IMR-90 (cell line): ENCODE measurements around the gene NUP88. TPM values are rescaled to one million over a fixed set of nuclear protein-coding genes. Genes with fewer than 3 reads are reported as not detected.

Source experiments
- ATAC-seq: fragments of 200-7000 bp; cut with Tn5 transposase; 2 replicates; pipeline ENCODE4 v1.9.1; 2020; ENCODE audit warnings: low read depth, mild to moderate bottlenecking, moderate library complexity
- BruUV-seq: library from RNA; stranded (reverse); fragments of 400-500 nt; replicated peaks from 2 replicates; lab custom pipeline; 2021; lab: Mats Ljungman, UMichigan
- CTCF ChIA-PET: fragments of 300-600 bp; formaldehyde crosslinking; extraction: SDS; loops from one replicate; lab custom pipeline; 2021; ENCODE audit warnings: antibody characterized with exemption; lab: Yijun Ruan, JAX
- POLR2A ChIA-PET: fragments of 300-600 bp; sonication (Branson Sonifier 250); formaldehyde crosslinking; loops from one replicate; lab custom pipeline; 2022; ENCODE audit warnings: antibody characterized with exemption; ENCODE audit not compliant: unreplicated experiment; lab: Charles Lee
- DNase-seq: peaks from one replicate; pipeline ENCODE4 v3.0.0; 2013
- H2AFZ ChIP-seq: replicated peaks from 2 replicates; pipeline ENCODE3; 2013; ENCODE audit warnings: low read length, mild to moderate bottlenecking; ENCODE audit not compliant: poor library complexity
- H2AK5ac ChIP-seq: 2 replicates; pipeline ENCODE4 v1.6.1; 2013; ENCODE audit warnings: low read depth, low read length, inconsistent platforms
- H2AK9ac ChIP-seq: replicated peaks from 2 replicates; pipeline ENCODE3; 2013; ENCODE audit warnings: mild to moderate bottlenecking, low read depth, low read length, moderate library complexity; ENCODE audit not compliant: poor library complexity
- H2BK120ac ChIP-seq: 2 replicates; pipeline ENCODE4 v1.6.1; 2013; ENCODE audit warnings: low read depth, low read length, inconsistent platforms
- H2BK15ac ChIP-seq: 3 replicates; pipeline ENCODE4 v1.6.1; 2013; ENCODE audit warnings: low read depth, low read length, inconsistent platforms
- H2BK20ac ChIP-seq: 2 replicates; pipeline ENCODE4 v1.6.1; 2013; ENCODE audit warnings: low read depth, mild to moderate bottlenecking, inconsistent platforms, low read length, moderate library complexity
- H2BK5ac ChIP-seq: 2 replicates; pipeline ENCODE4 v1.6.1; 2013; ENCODE audit warnings: mild to moderate bottlenecking, low read depth, low read length, inconsistent platforms; ENCODE audit not compliant: poor library complexity, severe bottlenecking
- H3K14ac ChIP-seq: replicated peaks from 2 replicates; pipeline ENCODE4 v1.6.1; 2013; ENCODE audit warnings: low read depth, low read length, inconsistent platforms
- H3K18ac ChIP-seq: 2 replicates; pipeline ENCODE4 v1.6.1; 2013; ENCODE audit warnings: low read depth, low read length, control low read depth
- H3K23ac ChIP-seq: 2 replicates; pipeline ENCODE4 v1.6.1; 2013; ENCODE audit warnings: low read depth, low read length, inconsistent platforms
- H3K27ac ChIP-seq: 2 replicates; pipeline ENCODE4 v1.5.1; 2013; ENCODE audit warnings: mild to moderate bottlenecking, control low read depth, low read length; ENCODE audit not compliant: insufficient read depth
- H3K27me3 ChIP-seq: 2 replicates; pipeline ENCODE4 v1.6.1; 2013; ENCODE audit warnings: low read length; ENCODE audit not compliant: control insufficient read depth, insufficient read depth
- H3K36me3 ChIP-seq: 2 replicates; pipeline ENCODE4 v1.6.1; 2013; ENCODE audit warnings: low read length, mixed read lengths; ENCODE audit not compliant: control insufficient read depth, insufficient read depth
- H3K4ac ChIP-seq: 2 replicates; pipeline ENCODE4 v1.6.1; 2013; ENCODE audit warnings: low read depth, low read length, inconsistent platforms
- H3K4me1 ChIP-seq: 2 replicates; pipeline ENCODE4 v1.6.1; 2013; ENCODE audit warnings: low read length, mixed read lengths; ENCODE audit not compliant: control insufficient read depth, insufficient read depth
- H3K4me2 ChIP-seq: 2 replicates; pipeline ENCODE4 v1.6.1; 2013; ENCODE audit warnings: low read depth, mild to moderate bottlenecking, control low read depth, low read length, moderate library complexity
- H3K4me3 ChIP-seq: 2 replicates; pipeline ENCODE4 v1.5.1; 2013; ENCODE audit warnings: low read depth, mild to moderate bottlenecking, control low read depth, low read length, moderate library complexity; ENCODE audit not compliant: insufficient read depth
- H3K56ac ChIP-seq: 2 replicates; pipeline ENCODE4 v1.6.1; 2013; ENCODE audit warnings: low read length, inconsistent platforms; ENCODE audit not compliant: insufficient read depth; ENCODE audit errors: extremely low read depth
- H3K79me1 ChIP-seq, 2 experiments: 2 replicates each; pipeline ENCODE4 v1.6.1; 2013; ENCODE audit warnings: low read length in 2 of 2, inconsistent platforms in 1 of 2, low read depth in 1 of 2
- H3K9ac ChIP-seq: 2 replicates; pipeline ENCODE4 v1.6.1; 2013; ENCODE audit warnings: low read depth, low read length, control low read depth
- H3K9me1 ChIP-seq: 2 replicates; pipeline ENCODE4 v1.6.1; 2013; ENCODE audit warnings: low read length, inconsistent platforms; ENCODE audit not compliant: insufficient read depth
- H3K9me3 ChIP-seq: 2 replicates; pipeline ENCODE4 v1.6.1; 2013; ENCODE audit warnings: low read length; ENCODE audit not compliant: control insufficient read depth, insufficient read depth
- H4K20me1 ChIP-seq: 2 replicates; pipeline ENCODE4 v1.6.1; 2013; ENCODE audit warnings: low read length, inconsistent platforms; ENCODE audit not compliant: insufficient read depth
- H4K5ac ChIP-seq: 2 replicates; pipeline ENCODE4 v1.6.1; 2013; ENCODE audit warnings: mild to moderate bottlenecking, low read depth, low read length, control low read depth
- H4K8ac ChIP-seq, 2 experiments: 2 replicates each; pipeline ENCODE4 v1.6.1; 2013; ENCODE audit warnings: low read depth in 2 of 2, low read length in 2 of 2, control low read depth in 1 of 2, inconsistent platforms in 1 of 2
- H4K91ac ChIP-seq: 2 replicates; pipeline ENCODE4 v1.6.1; 2013; ENCODE audit warnings: low read depth, low read length, inconsistent platforms; ENCODE audit not compliant: insufficient read depth
- MAZ ChIP-seq: IDR thresholded peaks from 2 replicates; pipeline ENCODE4 v1.6.1; 2012; ENCODE audit warnings: low read depth, mild to moderate bottlenecking, low read length, improper control_type of control experiment, moderate library complexity, borderline replicate concordance
- WGBS, 2 experiments: methylation state at CpG; one replicate each; pipeline versions ENCODE4 v1.1.5 to v1.1.7; 2013; ENCODE audit warnings: missing lambda C conversion rate in 2 of 2; ENCODE audit not compliant: insufficient read length in 1 of 2; ENCODE audit errors: extremely low coverage in 2 of 2; 5-methylcytosine and 5-hydroxymethylcytosine counted together
- dilution Hi-C: fragments of 300-500 bp; cut with HindIII; formaldehyde crosslinking; loops from one replicate; pipeline ENCODE4 v1.14.3; 2018; ENCODE audit warnings: low sequenced_read_pairs; ENCODE audit not compliant: unreplicated experiment
- in situ Hi-C: fragments of 300-500 bp; cut with MboI; formaldehyde crosslinking; loops from 3 replicates; pipeline ENCODE4 v1.14.3; 2019; ENCODE audit warnings: low sequenced_read_pairs, inconsistent platforms, mixed read lengths
- intact Hi-C: fragments of 100-400 bp; cut with micrococcal nuclease; formaldehyde crosslinking; loops from 2 replicates; pipeline ENCODE4 v1.10.0; 2022
- polyA plus RNA-seq, 3 experiments: library from polyadenylated mRNA; depleted of rRNA; stranded (reverse); fragments of >200 nt; gene quantifications; 2 replicates each; pipeline ENCODE4 v1.2.3, GENCODE V29; 2012; ENCODE audit warnings: low replicate concordance in 1 of 3
- total RNA-seq: library from RNA; depleted of rRNA; stranded (reverse); fragments of >200 nt; gene quantifications from 2 replicates; pipeline ENCODE4 v1.2.3, GENCODE V29; 2012
- TF ChIP-seq, protein P1 (sequence below): fragments of 150-350 bp; IDR thresholded peaks from 2 replicates; pipeline ENCODE4 v1.6.1; 2017; ENCODE audit warnings: mild to moderate bottlenecking, antibody characterized with exemption, low read length, low read depth

The NUP88 gene
- total and polyA plus RNA-seq, 2 of the 4 experiments (the other 2 are of a cell fraction), result 57.0 to 83.7 TPM

DNA sequence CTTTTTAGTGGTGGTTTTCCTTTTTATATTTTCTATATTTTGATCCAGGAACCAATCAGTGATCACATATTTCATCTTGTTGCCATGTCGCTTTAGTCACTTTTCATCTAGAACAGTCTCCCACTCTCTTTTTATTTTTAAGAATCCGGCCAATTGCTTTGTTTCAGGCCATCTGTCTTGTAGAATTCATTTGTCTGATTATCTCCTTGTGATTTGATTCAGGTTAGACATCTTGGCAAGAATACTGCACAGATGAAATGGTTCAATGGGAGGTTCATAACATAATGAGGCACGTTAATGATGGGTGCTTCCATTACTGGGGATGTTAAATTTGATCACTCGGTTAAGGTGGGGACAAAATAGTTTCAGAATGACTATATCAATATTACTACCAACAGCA lies 49.1 kb downstream of the NUP88 start:
- H4K20me1 ChIP-seq, result 0 out of 2 replicates have a peak, but pooled peaks cover 6% of the 10 kb centered on the region
- no peak overlapping the region for H3K9ac ChIP-seq
- no peak overlapping the region for H3K4ac ChIP-seq
- no peak overlapping the region for H2AK9ac ChIP-seq
- no peak overlapping the region for H3K18ac ChIP-seq
- no peak overlapping the region for H2BK120ac ChIP-seq
- no peak overlapping the region for H3K23ac ChIP-seq
- H4K8ac ChIP-seq, result no peak overlapping the region
- intact Hi-C loops (no loop called here), dilution Hi-C loops (no loop called here), in situ Hi-C loops (loop anchor here (10.0 kb wide), 1 partner anchor 56 kb away; no protein-coding TSS in a partner anchor)
- peaks cover 2% of the 10 kb centered on the region; the same call in 1 of the 2 replicates for H3K4me1 ChIP-seq
- H3K4me3 ChIP-seq, result no peak overlapping the region
- no peaks in the 10 kb centered on the region for H3K27me3 ChIP-seq
- BruUV-seq, result no TSS peak
- ChIA-PET CTCF (no interaction called here), POLR2A (no interaction called here)
- H3K4me2 ChIP-seq, result no peak overlapping the region
- no peak overlapping the region for H4K91ac ChIP-seq
- H2BK20ac ChIP-seq, result no peak overlapping the region
- no peak overlapping the region for H2AFZ ChIP-seq
- no peak overlapping the region for H3K27ac ChIP-seq
- no peak overlapping the region for H3K14ac ChIP-seq
- WGBS, 2 experiments, result no CpG with 5 or more reads among the region's 4 CpGs
- no peak for DNase-seq
- no peak for ATAC-seq
- no peak overlapping the region for H2AK5ac ChIP-seq
- no peak overlapping the region for H2BK15ac ChIP-seq
- no peaks in the 10 kb centered on the region for H3K79me1 ChIP-seq
- TF ChIP-seq, protein P1, sequence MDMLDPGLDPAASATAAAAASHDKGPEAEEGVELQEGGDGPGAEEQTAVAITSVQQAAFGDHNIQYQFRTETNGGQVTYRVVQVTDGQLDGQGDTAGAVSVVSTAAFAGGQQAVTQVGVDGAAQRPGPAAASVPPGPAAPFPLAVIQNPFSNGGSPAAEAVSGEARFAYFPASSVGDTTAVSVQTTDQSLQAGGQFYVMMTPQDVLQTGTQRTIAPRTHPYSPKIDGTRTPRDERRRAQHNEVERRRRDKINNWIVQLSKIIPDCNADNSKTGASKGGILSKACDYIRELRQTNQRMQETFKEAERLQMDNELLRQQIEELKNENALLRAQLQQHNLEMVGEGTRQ, result no peak
- no peak for TF ChIP-seq MAZ
- H3K56ac ChIP-seq, result no peak overlapping the region
- no peak overlapping the region for H2BK5ac ChIP-seq
- no peak overlapping the region for H4K5ac ChIP-seq
- H3K36me3 ChIP-seq, result peaks cover 29% of the 10 kb centered on the region
- H3K9me1 ChIP-seq, result 0 out of 2 replicates have a peak, but pooled peaks cover 3% of the 10 kb centered on the region
- H3K9me3 ChIP-seq, result no peaks in the 10 kb centered on the region
